GM23248 (cell line): Measurements from ENCODE around the gene USH1G.

Source experiments
- EZH2 ChIP-seq: fragments of 200-600 bp; sonication (generic); IDR thresholded peaks from 2 replicates; pipeline ENCODE4 v1.6.1; 2018; ENCODE audit warnings: antibody characterized with exemption, mild to moderate bottlenecking; ENCODE audit not compliant: insufficient read depth, poor library complexity, severe bottlenecking
- EZH2phosphoT487 ChIP-seq: fragments of 200-600 bp; sonication (generic); IDR thresholded peaks from 2 replicates; pipeline ENCODE4 v1.6.1; 2018; ENCODE audit warnings: antibody characterized with exemption, moderate library complexity, mild to moderate bottlenecking, low read depth; ENCODE audit not compliant: insufficient read depth

DNA sequence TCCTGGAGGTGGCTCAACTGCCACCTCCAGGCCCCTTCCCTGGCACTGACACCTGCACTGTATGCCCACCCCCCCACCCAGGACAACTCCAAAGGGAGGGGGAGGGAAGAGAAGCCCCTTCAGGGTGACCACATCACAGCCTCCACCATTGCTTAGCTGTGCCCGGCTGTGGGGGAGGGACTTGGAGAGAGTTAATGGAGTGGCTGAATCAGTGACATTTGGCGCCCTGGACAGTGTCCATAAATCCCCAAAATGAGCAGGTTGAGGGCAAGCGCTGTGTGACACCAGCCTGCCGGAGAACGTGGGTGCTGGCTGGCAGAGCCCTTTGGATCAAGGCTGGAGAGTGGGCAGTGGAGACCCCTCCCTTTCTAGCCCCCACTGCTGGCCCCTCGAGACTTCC is 883 bp downstream of the USH1G start:
- TF ChIP-seq EZH2 (no peak), EZH2phosphoT487 (no peak)
